ENCODE data around the gene CDK6. TPM values are rescaled to one million over a fixed set of nuclear protein-coding genes. Genes with fewer than 3 reads are reported as not detected.
A peak's percentile ranks its signal among the peaks of the same experiment; 100 is the strongest.

The CDK6 gene
- total RNA-seq, 1 experiment from 2014 or later = 41.4 TPM

- CTCF ChIA-PET = interaction anchor here (0.9 kb wide), 1 partner anchor 206 kb away, joined by 3 read pairs; no protein-coding TSS in a partner anchor
- no peak for TF ChIP-seq FOSL1 (IDR thresholded peaks at IDR 0.05; ENCODE audit: low read depth)
- H3K9ac ChIP-seq (ENCODE audit: low read length) = no peak overlapping the region
- H3K36me3 ChIP-seq (ENCODE audit: control insufficient read depth in 1 of 2, insufficient read depth in 2 of 2, low read length in 2 of 2) = peaks cover 0 to 15% of the 10 kb centered on the region in 2 experiments; a peak in 1 of 4 replicates
- H3K4me3 ChIP-seq (replicated peaks in 1 of 2; ENCODE audit: low read depth in 1 of 2, low read length in 2 of 2) = no peak overlapping the region
- no peaks in the 10 kb centered on the region for H3K27me3 ChIP-seq (ENCODE audit: insufficient read depth, low read length)
- H3K4me2 ChIP-seq (ENCODE audit: low read length) = 0 out of 2 replicates have a peak overlapping the region, but pooled peaks have one; percentile 14
- peaks cover 7% of the 10 kb centered on the region; the same call in 1 of the 2 replicates for H3K79me2 ChIP-seq (ENCODE audit: insufficient read depth, low read length)
- no peak for ATAC-seq
- intact Hi-C loops (cut with micrococcal nuclease) = no loop called here
- no peaks in the 10 kb centered on the region for H4K20me1 ChIP-seq (ENCODE audit: insufficient read depth)
- no TSS peak for BruUV-seq (replicated peaks)
- RAD21 ChIA-PET (ENCODE audit: low non-redundant PET in 1 of 2, low total read pairs in 2 of 2, uncharacterized antibody in 2 of 2, unreplicated experiment in 2 of 2) = no interaction called here
- POLR2A ChIA-PET = no interaction called here
- DNase-seq (ENCODE audit: low read depth, low spot score) = no peak
- peaks cover 0 to 4% of the 10 kb centered on the region in 2 experiments; a peak in 1 of 4 replicates for H3K9me3 ChIP-seq (ENCODE audit: control insufficient read depth in 1 of 2, insufficient read depth in 1 of 2, low read depth in 1 of 2, low read length in 2 of 2)
- no peak overlapping the region for H2AFZ ChIP-seq (ENCODE audit: low read depth, low read length, poor library complexity, severe bottlenecking)
- peaks cover 3 to 26% of the 10 kb centered on the region in 2 experiments; a peak in 3 of 4 replicates for H3K4me1 ChIP-seq (ENCODE audit: control insufficient read depth in 1 of 2, insufficient read depth in 2 of 2, low read length in 2 of 2)
- H3K27ac ChIP-seq (ENCODE audit: low read depth, low read length) = no peak overlapping the region
- H3K9me2 ChIP-seq (ENCODE audit: insufficient read depth) = no peaks in the 10 kb centered on the region
Observed at GRCh38 chr7:92626281-92626809, 210.0 kb downstream of the CDK6 start.

DNA sequence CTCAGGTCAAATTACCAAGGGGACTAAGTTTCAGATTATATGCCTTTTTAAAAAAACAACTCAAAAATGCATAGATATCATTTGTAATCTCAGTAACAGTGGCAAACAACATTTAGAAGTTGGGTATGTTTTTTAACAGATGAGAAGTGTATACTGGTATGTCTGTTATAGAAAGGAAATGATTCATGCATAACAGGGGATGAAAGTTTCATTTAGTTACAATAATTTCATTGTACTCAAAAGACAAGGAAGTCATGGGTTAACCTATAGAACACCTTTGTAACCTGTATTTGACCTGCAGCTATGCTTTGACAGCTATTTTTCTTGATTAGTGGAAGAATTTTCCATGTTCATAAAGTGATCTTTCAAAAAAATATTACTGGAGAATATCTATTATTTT lies 210.8 kb downstream of the CDK6 start:
- Histone ChIP-seq H2AFZ (ENCODE audit: low read depth, low read length, poor library complexity, severe bottlenecking) (no peak overlapping the region), H3K4me1 (ENCODE audit: control insufficient read depth in 1 of 2, insufficient read depth in 2 of 2, low read length in 2 of 2) (peaks cover 3 to 32% of the 10 kb centered on the region in 2 experiments; a peak in 3 of 4 replicates), H3K9me3 (ENCODE audit: control insufficient read depth in 1 of 2, insufficient read depth in 1 of 2, low read depth in 1 of 2, low read length in 2 of 2) (peaks cover 0 to 4% of the 10 kb centered on the region in 2 experiments; a peak in 1 of 4 replicates), H3K27me3 (ENCODE audit: insufficient read depth, low read length) (no peaks in the 10 kb centered on the region), H3K27ac (ENCODE audit: low read depth, low read length) (no peak overlapping the region), H3K9me2 (ENCODE audit: insufficient read depth) (no peaks in the 10 kb centered on the region), H3K4me2 (ENCODE audit: low read length) (peak overlapping the region; percentile 31; the same call in 1 of the 2 replicates), H3K36me3 (ENCODE audit: control insufficient read depth in 1 of 2, insufficient read depth in 2 of 2, low read length in 2 of 2) (peaks cover 0 to 15% of the 10 kb centered on the region in 2 experiments; a peak in 1 of 4 replicates), H3K9ac (ENCODE audit: low read length) (no peak overlapping the region), H4K20me1 (ENCODE audit: insufficient read depth) (no peaks in the 10 kb centered on the region), H3K4me3 (replicated peaks in 1 of 2; ENCODE audit: low read depth in 1 of 2, low read length in 2 of 2) (no peak overlapping the region), H3K79me2 (ENCODE audit: insufficient read depth, low read length) (peaks cover 7% of the 10 kb centered on the region; the same call in 1 of the 2 replicates)
- BruUV-seq (replicated peaks) = no TSS peak
- RAD21 ChIA-PET (ENCODE audit: low non-redundant PET in 1 of 2, low total read pairs in 2 of 2, uncharacterized antibody in 2 of 2, unreplicated experiment in 2 of 2) = no interaction called here
- no peak for TF ChIP-seq EZH2phosphoT487 (IDR thresholded peaks at IDR 0.05; ENCODE audit: borderline replicate concordance)
- no peak for TF ChIP-seq POLR2AphosphoS5 (IDR thresholded peaks at IDR 0.05; ENCODE audit: low read depth, low read length)
- peak; percentile 25; the same call in 1 of the 2 replicates for TF ChIP-seq SP1 (IDR thresholded peaks at IDR 0.05; ENCODE audit: low read depth)
- no peak for TF ChIP-seq ZNF274 (IDR thresholded peaks at IDR 0.05; ENCODE audit: low read depth, low read length)
- TF ChIP-seq CEBPB (IDR thresholded peaks at IDR 0.05; ENCODE audit: low read depth) = peak; percentile 25; the same call in 1 of the 2 replicates
- TF ChIP-seq ELF1 (IDR thresholded peaks at IDR 0.05; ENCODE audit: borderline replicate concordance, low read depth) = no peak
- TF ChIP-seq CBX3 (IDR thresholded peaks at IDR 0.05; ENCODE audit: low read depth) = no peak
- peak; percentile 31; the same call in 1 of the 2 replicates for TF ChIP-seq FOSL1 (IDR thresholded peaks at IDR 0.05; ENCODE audit: low read depth)
- intact Hi-C loops (cut with micrococcal nuclease) = no loop called here
- DNase-seq (ENCODE audit: low read depth, low spot score) = no peak
- peak; percentile 62 for ATAC-seq
- CTCF ChIA-PET = interaction anchor here (0.9 kb wide), 1 partner anchor 207 kb away, joined by 3 read pairs; no protein-coding TSS in a partner anchor
- POLR2A ChIA-PET = no interaction called here

Data from HCT116 (cell line).